Common myeloid progenitor, CD34-positive (primary cell): ENCODE data around the gene TMEM18.

Source experiments
- CTCF ChIA-PET: fragments of 350-600 bp; sonication (Branson Sonifier 250); formaldehyde crosslinking; loops from one replicate; lab custom pipeline; 2021; ENCODE audit warnings: antibody characterized with exemption; lab: Charles Lee
- POLR2A ChIA-PET: fragments of 350-600 bp; sonication (Branson Sonifier 250); formaldehyde crosslinking; loops from one replicate; lab custom pipeline; 2021; ENCODE audit warnings: antibody characterized with exemption; lab: Charles Lee
- DNase-seq, 3 donors: peaks; one replicate each; pipeline versions ENCODE4 v3.0.0 to v3.0.0-alpha.2; 2013
- H3K27ac ChIP-seq, 2 experiments: 1 replicate in 1 of 2; 2 replicates in 1 of 2; pipeline ENCODE4 v1.7.0; 2013; ENCODE audit warnings: inconsistent platforms in 2 of 2, low read length in 2 of 2, mild to moderate bottlenecking in 2 of 2, low read depth in 1 of 2, moderate library complexity in 1 of 2; ENCODE audit not compliant: severe bottlenecking in 2 of 2, insufficient read depth in 1 of 2, poor library complexity in 1 of 2
- H3K27me3 ChIP-seq, 5 experiments: replicated peaks in 2 of 5; 1 replicate in 3 of 5; 2 replicates in 2 of 5; pipeline versions ENCODE4 v1.6.1 to v1.7.0; 2013; ENCODE audit warnings: low read length in 4 of 5, mild to moderate bottlenecking in 2 of 5, moderate library complexity in 2 of 5, inconsistent platforms in 1 of 5; ENCODE audit not compliant: insufficient read depth in 5 of 5, control insufficient read depth in 4 of 5
- H3K36me3 ChIP-seq, 4 experiments: 1 replicate in 2 of 4; 2 replicates in 2 of 4; pipeline versions ENCODE4 v1.6.1 to v1.7.0; 2013; ENCODE audit warnings: low read length in 3 of 4, control low read depth in 1 of 4, mild to moderate bottlenecking in 1 of 4; ENCODE audit not compliant: control insufficient read depth in 4 of 4, insufficient read depth in 4 of 4
- H3K4me1 ChIP-seq, 4 experiments: 1 replicate in 3 of 4; 2 replicates in 1 of 4; pipeline versions ENCODE4 v1.6.1 to v1.7.1; 2013; ENCODE audit warnings: low read length in 3 of 4, mild to moderate bottlenecking in 3 of 4, control low read depth in 1 of 4, inconsistent platforms in 1 of 4, moderate library complexity in 1 of 4; ENCODE audit not compliant: control insufficient read depth in 4 of 4, insufficient read depth in 4 of 4; ENCODE audit errors: control extremely low read depth in 1 of 4
- H3K4me3 ChIP-seq, 7 experiments: 1 replicate in 4 of 7; 2 replicates in 3 of 7; pipeline versions ENCODE4 v1.5.1 to v1.7.0; 2013; ENCODE audit warnings: mild to moderate bottlenecking in 7 of 7, low read length in 6 of 7, moderate library complexity in 6 of 7, inconsistent platforms in 2 of 7, low read depth in 2 of 7, control low read depth in 1 of 7; ENCODE audit not compliant: insufficient read depth in 4 of 7, control insufficient read depth in 1 of 7; ENCODE audit errors: extremely low read depth in 1 of 7
- H3K9me3 ChIP-seq, 5 experiments: 1 replicate in 4 of 5; 2 replicates in 1 of 5; pipeline versions ENCODE4 v1.6.1 to v1.7.1; 2013; ENCODE audit warnings: low read length in 4 of 5, mild to moderate bottlenecking in 2 of 5, inconsistent platforms in 1 of 5, low read depth in 1 of 5, moderate library complexity in 1 of 5; ENCODE audit not compliant: control insufficient read depth in 4 of 5, insufficient read depth in 2 of 5; ENCODE audit errors: control extremely low read depth in 1 of 5
- WGBS: methylation state at CpG from one replicate; pipeline ENCODE4 v1.1.5; 2013; ENCODE audit not compliant: insufficient coverage; 5-methylcytosine and 5-hydroxymethylcytosine counted together

Gene TMEM18

GRCh38 chr2:626491-627339, 50.5 kb downstream of the TMEM18 start:
- Histone ChIP-seq H3K9me3 (peaks cover 0 to 1% (median 0%) of the 10 kb centered on the region in 5 experiments), H3K4me3 (no peak overlapping the region), H3K36me3 (no peaks in the 10 kb centered on the region), H3K27me3 (peaks cover 0 to 4% (median 3%) of the 10 kb centered on the region in 5 experiments), H3K4me1 (no peaks in the 10 kb centered on the region), H3K27ac (no peak overlapping the region)
- CTCF ChIA-PET: interaction anchor here (1.7 kb wide), 1 partner anchor 9 kb away, joined by 4 read pairs; no protein-coding TSS in a partner anchor
- 91% methylated on average over 9 of the region's 14 CpGs for WGBS
- no peak for DNase-seq
- POLR2A ChIA-PET: no interaction called here

GRCh38 chr2:625415-626333, 51.5 kb downstream of the TMEM18 start:
- no peaks in the 10 kb centered on the region for H3K4me1 ChIP-seq
- no peaks in the 10 kb centered on the region for H3K36me3 ChIP-seq
- peaks cover 0 to 4% (median 3%) of the 10 kb centered on the region in 5 experiments for H3K27me3 ChIP-seq
- POLR2A ChIA-PET: interaction anchor here (0.6 kb wide), 1 partner anchor 13 kb away, joined by 4 read pairs; no protein-coding TSS in a partner anchor
- H3K9me3 ChIP-seq: peaks cover 0 to 6% (median 0%) of the 10 kb centered on the region in 5 experiments
- H3K4me3 ChIP-seq: no peak overlapping the region
- CTCF ChIA-PET: interaction anchor here (1.7 kb wide), 1 partner anchor 10 kb away, joined by 4 read pairs; no protein-coding TSS in a partner anchor
- no peak for DNase-seq
- H3K27ac ChIP-seq: no peak overlapping the region
- 91% methylated on average over 8 of the region's 12 CpGs for WGBS

GRCh38 chr2:624551-625347, 52.5 kb downstream of the TMEM18 start:
- Histone ChIP-seq H3K4me1 (no peaks in the 10 kb centered on the region), H3K9me3 (peaks cover 0 to 6% (median 0%) of the 10 kb centered on the region in 5 experiments), H3K36me3 (no peaks in the 10 kb centered on the region), H3K4me3 (no peak overlapping the region), H3K27ac (no peak overlapping the region), H3K27me3 (peaks cover 0 to 4% (median 3%) of the 10 kb centered on the region in 5 experiments)
- ChIA-PET CTCF (interaction anchor here (0.5 to 1.7 kb wide), 2 partner anchors 11 to 65 kb away, joined by 4 read pairs; no protein-coding TSS in a partner anchor), POLR2A (no interaction called here)
- 78% methylated on average over 7 of the region's 11 CpGs for WGBS
- DNase-seq: no peak

- Histone ChIP-seq H3K27ac (no peak overlapping the region), H3K4me3 (no peak overlapping the region), H3K36me3 (no peaks in the 10 kb centered on the region), H3K27me3 (peaks cover 0 to 4% (median 3%) of the 10 kb centered on the region in 5 experiments), H3K4me1 (no peaks in the 10 kb centered on the region), H3K9me3 (peaks cover 0 to 6% (median 0%) of the 10 kb centered on the region in 5 experiments)
- CTCF ChIA-PET: interaction anchor here (0.5 to 0.9 kb wide), 3 partner anchors 11 to 65 kb away, joined by 4 read pairs; no protein-coding TSS in a partner anchor
- DNase-seq: no peak
- POLR2A ChIA-PET: no interaction called here
- 78% methylated on average over 6 of the region's 10 CpGs for WGBS
These were observed 53.1 kb downstream of the TMEM18 start for GRCh38 chr2:624096-624495.

- H3K9me3 ChIP-seq: peaks cover 0 to 6% (median 0%) of the 10 kb centered on the region in 5 experiments
- peaks cover 0 to 3% (median 0%) of the 10 kb centered on the region in 5 experiments for H3K27me3 ChIP-seq
- ChIA-PET POLR2A (no interaction called here), CTCF (interaction anchor here (0.5 to 0.9 kb wide), 2 partner anchors 12 to 40 kb away, joined by 4 read pairs; no protein-coding TSS in a partner anchor)
- no peaks in the 10 kb centered on the region for H3K36me3 ChIP-seq
- DNase-seq: no peak
- 98% methylated on average over 9 of the region's 13 CpGs for WGBS
- H3K4me3 ChIP-seq: no peak overlapping the region
- no peaks in the 10 kb centered on the region for H3K4me1 ChIP-seq
- H3K27ac ChIP-seq: no peak overlapping the region
These were observed 53.9 kb downstream of the TMEM18 start for GRCh38 chr2:623130-623922.

GRCh38 chr2:622357-622756, 54.8 kb downstream of the TMEM18 start:
- H3K27me3 ChIP-seq: peaks cover 0 to 3% (median 0%) of the 10 kb centered on the region in 5 experiments
- no peak for DNase-seq
- H3K27ac ChIP-seq: no peak overlapping the region
- H3K9me3 ChIP-seq: peaks cover 0 to 6% (median 2%) of the 10 kb centered on the region in 5 experiments
- CTCF ChIA-PET: no interaction called here
- H3K36me3 ChIP-seq: no peaks in the 10 kb centered on the region
- 83% methylated on average over 8 of the region's 10 CpGs for WGBS
- no peaks in the 10 kb centered on the region for H3K4me1 ChIP-seq
- no peak overlapping the region for H3K4me3 ChIP-seq
- POLR2A ChIA-PET: no interaction called here
